ENCODE data around the gene IFNK.

GRCh38 chr9:27528076-27528885 is 4.2 kb downstream of the IFNK start:
- TF ChIP-seq EZH2 (IDR thresholded peaks at IDR 0.05; ENCODE audit: low read length, unreplicated experiment) (no peak), CTCF (conservative IDR thresholded peaks at IDR 0.05; ENCODE audit: low read depth, low read length) (no peak), EZH2phosphoT487 (IDR thresholded peaks at IDR 0.05; ENCODE audit: borderline replicate concordance, low read length) (no peak)

Measured in PC-3 (cell line).